OCI-LY7 (cell line): ENCODE data around the gene HLA-DQA2.

ENCODE experiments used
- CTCF ChIP-seq: fragments of 200-600 bp; sonication (generic); conservative IDR thresholded peaks from 2 replicates; pipeline ENCODE4 v1.5.1; 2014; ENCODE audit warnings: mild to moderate bottlenecking, antibody characterized with exemption, low read length, moderate library complexity, mixed read lengths
- EZH2phosphoT487 ChIP-seq: fragments of 200-600 bp; sonication (generic); IDR thresholded peaks from 2 replicates; pipeline ENCODE4 v1.6.1; 2018; ENCODE audit warnings: low read depth, borderline replicate concordance, mild to moderate bottlenecking, mixed run types, antibody characterized with exemption, low read length, moderate library complexity, mixed read lengths

GRCh38 chr6:32772656-32773055, 31.5 kb downstream of the HLA-DQA2 start:
- TF ChIP-seq CTCF (no peak), EZH2phosphoT487 (no peak)
